ENCODE measurements around the gene MBD4.
"Not testable (repeated sequence)": the region's sequence is repeated elsewhere in the genome, so short reads cannot be mapped to it uniquely, and the experiment has no call there.

The MBD4 gene

DNA sequence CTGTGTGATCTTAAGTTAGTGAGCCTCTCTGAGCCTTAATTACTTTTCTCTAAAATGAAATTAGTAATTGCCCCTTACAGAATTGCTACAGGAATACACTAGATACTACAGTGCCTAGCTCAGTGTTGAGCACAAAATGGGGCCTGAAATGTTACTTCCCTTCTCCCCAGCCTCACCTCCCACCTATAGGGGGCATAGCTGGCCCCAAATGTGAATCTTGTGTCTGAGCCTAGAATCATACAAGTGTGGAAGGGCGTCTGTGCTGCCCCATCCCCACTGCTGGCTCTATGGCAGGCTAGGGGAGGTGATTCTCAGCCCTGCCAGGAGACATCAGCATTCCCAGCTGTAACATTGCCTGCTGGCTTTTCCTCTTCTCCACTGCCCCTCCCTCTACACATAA is 43.0 kb upstream of the MBD4 start:
- TF ChIP-seq, protein P1, sequence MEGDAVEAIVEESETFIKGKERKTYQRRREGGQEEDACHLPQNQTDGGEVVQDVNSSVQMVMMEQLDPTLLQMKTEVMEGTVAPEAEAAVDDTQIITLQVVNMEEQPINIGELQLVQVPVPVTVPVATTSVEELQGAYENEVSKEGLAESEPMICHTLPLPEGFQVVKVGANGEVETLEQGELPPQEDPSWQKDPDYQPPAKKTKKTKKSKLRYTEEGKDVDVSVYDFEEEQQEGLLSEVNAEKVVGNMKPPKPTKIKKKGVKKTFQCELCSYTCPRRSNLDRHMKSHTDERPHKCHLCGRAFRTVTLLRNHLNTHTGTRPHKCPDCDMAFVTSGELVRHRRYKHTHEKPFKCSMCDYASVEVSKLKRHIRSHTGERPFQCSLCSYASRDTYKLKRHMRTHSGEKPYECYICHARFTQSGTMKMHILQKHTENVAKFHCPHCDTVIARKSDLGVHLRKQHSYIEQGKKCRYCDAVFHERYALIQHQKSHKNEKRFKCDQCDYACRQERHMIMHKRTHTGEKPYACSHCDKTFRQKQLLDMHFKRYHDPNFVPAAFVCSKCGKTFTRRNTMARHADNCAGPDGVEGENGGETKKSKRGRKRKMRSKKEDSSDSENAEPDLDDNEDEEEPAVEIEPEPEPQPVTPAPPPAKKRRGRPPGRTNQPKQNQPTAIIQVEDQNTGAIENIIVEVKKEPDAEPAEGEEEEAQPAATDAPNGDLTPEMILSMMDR (IDR thresholded peaks at IDR 0.05; ENCODE audit: low read depth, low read length, missing control alignments) = peak; percentile 19
- no peak overlapping the region for H3K4me3 ChIP-seq (ENCODE audit: low read depth, low read length)
- DNase-seq (ENCODE audit: low read depth) = no peak

DNA sequence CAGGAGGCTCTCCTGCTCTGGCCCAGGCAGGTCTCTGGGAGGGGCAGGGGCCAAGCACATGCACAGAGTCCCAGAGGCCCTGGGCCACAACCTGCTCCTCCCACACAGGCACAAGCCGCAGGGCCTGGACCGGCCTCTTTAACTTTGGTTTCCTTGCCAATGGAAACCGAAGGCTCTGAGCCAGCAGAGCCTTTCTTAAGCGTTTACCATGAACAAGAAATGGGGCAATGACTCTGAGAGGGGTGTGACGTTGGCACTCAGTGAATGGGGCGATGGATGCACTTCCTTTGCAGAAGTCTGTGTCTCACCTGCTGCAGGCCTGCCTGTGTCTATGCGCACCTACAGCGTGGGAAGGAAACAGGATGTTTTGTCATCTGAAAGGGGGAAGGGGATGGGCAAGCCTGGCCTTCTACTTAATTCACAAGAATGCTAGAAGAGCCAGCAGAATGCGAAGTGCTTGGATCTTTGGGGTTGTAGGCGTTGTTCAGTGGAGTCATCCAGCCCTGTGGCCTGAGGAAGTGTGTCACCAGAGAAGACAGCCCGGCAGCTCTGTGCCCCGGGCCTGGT is 42.1 kb upstream of the MBD4 start:
- DNase-seq (ENCODE audit: low read depth) = no peak
- TF ChIP-seq, protein P1 (IDR thresholded peaks at IDR 0.05; ENCODE audit: low read depth, low read length, missing control alignments) = no peak
- H3K4me3 ChIP-seq (ENCODE audit: low read depth, low read length) = no peak overlapping the region

DNA sequence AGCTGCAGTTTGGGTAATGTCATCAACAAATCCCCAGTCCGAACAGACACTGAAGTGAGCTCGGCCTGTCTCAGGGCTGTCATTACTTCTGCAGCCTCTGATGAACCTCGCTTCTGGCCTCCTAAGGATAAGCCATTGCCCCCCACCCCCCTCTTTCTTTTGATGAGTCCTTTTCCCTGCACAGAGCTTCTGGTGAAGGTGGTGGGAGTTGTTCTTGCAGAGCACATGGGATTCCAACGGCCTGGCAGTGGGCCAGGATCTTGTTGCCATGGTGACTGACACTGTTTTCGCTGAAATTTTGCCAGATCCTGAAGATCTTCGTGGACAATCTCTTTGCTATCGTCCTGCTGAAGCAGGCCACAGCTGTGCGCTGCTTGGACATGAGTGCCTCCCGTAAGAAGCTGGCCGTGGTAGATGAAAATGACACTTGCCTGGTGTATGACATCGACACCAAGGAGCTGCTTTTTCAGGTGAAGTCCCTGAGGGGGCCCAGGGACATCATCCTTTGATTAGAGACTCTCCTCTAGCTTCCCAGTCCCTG is 41.5 kb upstream of the MBD4 start:
- H3K4me3 ChIP-seq (ENCODE audit: low read depth, low read length); DNase-seq (ENCODE audit: low read depth): not testable (repeated sequence)

DNA sequence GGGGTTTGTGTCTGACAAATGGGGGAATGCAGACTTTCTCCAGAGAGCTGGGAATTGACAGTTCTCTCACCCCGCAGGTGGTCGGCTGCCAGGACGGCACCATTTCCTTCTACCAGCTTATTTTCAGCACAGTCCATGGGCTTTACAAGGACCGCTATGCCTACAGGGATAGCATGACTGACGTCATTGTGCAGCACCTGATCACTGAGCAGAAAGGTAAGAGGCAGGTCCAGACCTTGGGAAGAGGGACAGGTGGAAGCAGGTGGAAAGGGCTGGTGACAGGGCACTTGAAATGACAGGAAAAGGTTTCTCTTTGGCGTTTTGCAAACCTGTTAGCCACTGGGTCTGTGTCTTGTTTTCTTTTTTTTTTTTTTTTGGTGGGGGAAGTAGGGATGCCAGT is 36.8 kb upstream of the MBD4 start:
- no peak for DNase-seq (ENCODE audit: low read depth)
- TF ChIP-seq, protein P1 (IDR thresholded peaks at IDR 0.05; ENCODE audit: low read depth, low read length, missing control alignments) = no peak
- H3K4me3 ChIP-seq (ENCODE audit: low read depth, low read length) = no peak overlapping the region

DNA sequence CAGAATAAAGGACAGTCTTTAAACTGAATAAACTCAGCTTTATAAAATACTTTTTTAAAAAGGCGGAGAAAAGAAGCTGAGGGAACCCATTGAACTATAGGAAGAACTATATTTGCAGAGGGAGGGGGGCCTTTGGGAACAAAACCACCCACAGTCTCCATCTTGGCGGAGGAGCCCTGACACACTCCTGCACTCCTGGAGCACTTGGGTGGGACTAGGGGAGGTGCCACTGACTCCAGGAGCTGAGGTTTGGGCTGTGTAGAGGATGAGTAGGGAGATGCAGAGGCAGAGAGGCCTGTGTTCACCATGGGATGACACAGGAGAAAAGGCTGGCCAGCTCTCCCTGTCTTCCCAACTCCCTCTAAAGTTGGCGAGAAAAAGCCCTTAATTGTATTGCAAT is 36.1 kb upstream of the MBD4 start:
- H3K4me3 ChIP-seq (ENCODE audit: low read depth, low read length) = no peak overlapping the region
- no peak for DNase-seq (ENCODE audit: low read depth)
- TF ChIP-seq, protein P1 (IDR thresholded peaks at IDR 0.05; ENCODE audit: low read depth, low read length, missing control alignments) = no peak

DNA sequence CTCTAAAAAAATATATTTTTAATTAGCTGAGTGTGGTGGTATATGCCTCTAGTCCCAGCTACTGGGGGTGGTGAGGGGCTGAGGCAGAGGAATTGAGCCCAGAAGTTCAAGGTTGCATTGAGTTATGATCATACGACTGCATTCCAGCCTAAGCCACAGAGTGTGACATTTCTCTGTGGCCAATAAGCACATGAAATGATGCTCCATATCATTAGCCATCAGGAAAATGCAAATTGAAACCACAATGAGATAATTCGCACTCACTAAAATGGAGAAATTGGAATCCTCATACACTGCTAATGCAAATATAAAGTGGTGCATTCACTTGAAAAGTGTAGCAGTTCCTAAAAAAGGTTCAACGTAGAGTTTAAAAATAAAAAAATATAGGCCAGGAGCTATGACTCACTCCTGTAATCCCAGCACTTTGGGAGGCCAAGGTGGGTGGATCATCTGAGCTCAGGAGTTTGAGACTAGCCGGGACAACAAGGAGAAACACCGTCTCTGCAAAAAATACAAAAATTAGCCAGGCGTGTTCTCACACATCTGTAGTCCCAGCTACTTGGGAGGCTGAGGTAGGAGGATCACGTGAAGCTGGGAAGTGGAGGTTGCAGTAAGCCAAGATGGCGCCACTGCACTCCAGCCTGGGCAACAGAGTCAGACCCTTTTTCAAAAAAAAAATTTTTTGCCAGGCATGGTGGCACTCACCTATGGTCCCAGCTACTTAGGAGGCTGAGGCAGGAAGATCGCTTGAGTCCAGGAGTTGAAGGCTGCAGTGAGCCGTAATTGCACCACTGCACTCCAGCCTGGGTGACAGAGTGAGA is 35.4 kb upstream of the MBD4 start:
- H3K4me3 ChIP-seq (ENCODE audit: low read depth, low read length) = no peak overlapping the region
- DNase-seq (ENCODE audit: low read depth) = no peak
- TF ChIP-seq, protein P1 (IDR thresholded peaks at IDR 0.05; ENCODE audit: low read depth, low read length, missing control alignments) = no peak

DNA sequence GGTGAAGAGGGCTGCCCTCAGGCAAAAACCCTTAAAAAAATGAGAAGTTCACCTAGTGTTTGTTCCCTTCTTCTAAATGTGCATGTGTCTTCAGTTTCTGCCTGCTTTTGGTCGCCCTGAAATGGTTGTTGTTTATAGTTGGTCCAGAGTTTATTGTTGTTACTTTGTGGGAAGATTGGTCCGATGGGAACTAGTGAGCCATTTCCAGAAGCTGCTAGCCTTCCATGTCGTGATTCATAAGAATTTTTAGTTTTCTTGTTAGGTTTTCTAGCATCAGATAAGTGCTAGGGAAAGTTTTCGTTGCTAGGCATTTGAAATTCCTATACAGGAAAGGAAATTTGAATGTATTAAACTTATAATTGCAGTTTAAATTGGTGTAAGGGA is 34.0 kb upstream of the MBD4 start:
- TF ChIP-seq, protein P1 (IDR thresholded peaks at IDR 0.05; ENCODE audit: low read depth, low read length, missing control alignments) = no peak
- no peak overlapping the region for H3K4me3 ChIP-seq (ENCODE audit: low read depth, low read length)
- no peak for DNase-seq (ENCODE audit: low read depth)

Measured in GM12864 (cell line).